ENCODE measurements around the gene DPP6.

DPP6 gene

GRCh38 chr7:154640266-154640865 lies 588.2 kb downstream of the DPP6 start:
- Histone ChIP-seq H3K27me3 (replicated peaks; ENCODE audit: control insufficient read depth, insufficient read depth, low read length) (no peaks in the 10 kb centered on the region), H3K36me3 (ENCODE audit: control insufficient read depth, insufficient read depth, low read length) (no peaks in the 10 kb centered on the region), H3K4me3 (replicated peaks; ENCODE audit: low read depth, low read length) (no peak overlapping the region)
- no peak for DNase-seq (ENCODE audit: extremely low read depth, insufficient read length)
- TF ChIP-seq, protein P1, sequence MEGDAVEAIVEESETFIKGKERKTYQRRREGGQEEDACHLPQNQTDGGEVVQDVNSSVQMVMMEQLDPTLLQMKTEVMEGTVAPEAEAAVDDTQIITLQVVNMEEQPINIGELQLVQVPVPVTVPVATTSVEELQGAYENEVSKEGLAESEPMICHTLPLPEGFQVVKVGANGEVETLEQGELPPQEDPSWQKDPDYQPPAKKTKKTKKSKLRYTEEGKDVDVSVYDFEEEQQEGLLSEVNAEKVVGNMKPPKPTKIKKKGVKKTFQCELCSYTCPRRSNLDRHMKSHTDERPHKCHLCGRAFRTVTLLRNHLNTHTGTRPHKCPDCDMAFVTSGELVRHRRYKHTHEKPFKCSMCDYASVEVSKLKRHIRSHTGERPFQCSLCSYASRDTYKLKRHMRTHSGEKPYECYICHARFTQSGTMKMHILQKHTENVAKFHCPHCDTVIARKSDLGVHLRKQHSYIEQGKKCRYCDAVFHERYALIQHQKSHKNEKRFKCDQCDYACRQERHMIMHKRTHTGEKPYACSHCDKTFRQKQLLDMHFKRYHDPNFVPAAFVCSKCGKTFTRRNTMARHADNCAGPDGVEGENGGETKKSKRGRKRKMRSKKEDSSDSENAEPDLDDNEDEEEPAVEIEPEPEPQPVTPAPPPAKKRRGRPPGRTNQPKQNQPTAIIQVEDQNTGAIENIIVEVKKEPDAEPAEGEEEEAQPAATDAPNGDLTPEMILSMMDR (IDR thresholded peaks at IDR 0.05; ENCODE audit: insufficient read depth, low read length, poor library complexity, severe bottlenecking), result no peak

GRCh38 chr7:154640917-154641316 lies 588.7 kb downstream of the DPP6 start:
- TF ChIP-seq, protein P1 (IDR thresholded peaks at IDR 0.05; ENCODE audit: insufficient read depth, low read length, poor library complexity, severe bottlenecking), result no peak
- no peaks in the 10 kb centered on the region for H3K36me3 ChIP-seq (ENCODE audit: control insufficient read depth, insufficient read depth, low read length)
- no peak for DNase-seq (ENCODE audit: extremely low read depth, insufficient read length)
- no peaks in the 10 kb centered on the region for H3K27me3 ChIP-seq (replicated peaks; ENCODE audit: control insufficient read depth, insufficient read depth, low read length)
- H3K4me3 ChIP-seq (replicated peaks; ENCODE audit: low read depth, low read length), result no peak overlapping the region

DNA sequence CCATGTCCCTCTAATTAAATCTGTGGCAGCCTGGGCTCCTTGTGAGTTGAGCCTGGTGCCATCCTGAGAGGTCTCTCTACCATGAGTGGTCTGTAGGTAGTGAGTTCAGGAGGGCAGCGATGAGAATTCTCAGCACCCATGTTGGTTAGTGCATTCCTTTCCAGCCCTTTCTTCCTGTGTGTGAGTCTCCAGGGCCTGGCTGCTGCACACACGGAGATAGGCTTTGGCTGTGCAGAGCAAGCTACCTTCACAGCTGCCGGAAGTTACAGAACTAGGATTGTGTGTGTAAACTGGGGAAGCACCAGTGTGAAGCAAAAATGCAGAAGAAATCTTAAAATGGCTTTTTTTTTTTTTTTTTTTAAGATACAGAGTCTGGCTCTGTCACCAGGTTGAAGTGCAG lies 592.2 kb downstream of the DPP6 start:
- Histone ChIP-seq H3K36me3 (ENCODE audit: control insufficient read depth, insufficient read depth, low read length) (no peaks in the 10 kb centered on the region), H3K27me3 (replicated peaks; ENCODE audit: control insufficient read depth, insufficient read depth, low read length) (no peaks in the 10 kb centered on the region), H3K4me3 (replicated peaks; ENCODE audit: low read depth, low read length) (no peak overlapping the region)
- TF ChIP-seq, protein P1 (IDR thresholded peaks at IDR 0.05; ENCODE audit: insufficient read depth, low read length, poor library complexity, severe bottlenecking), result no peak
- no peak for DNase-seq (ENCODE audit: extremely low read depth, insufficient read length)

GRCh38 chr7:154646126-154647013 lies 594.2 kb downstream of the DPP6 start:
- no peak for DNase-seq (ENCODE audit: extremely low read depth, insufficient read length)
- H3K4me3 ChIP-seq (replicated peaks; ENCODE audit: low read depth, low read length), result no peak overlapping the region
- H3K27me3 ChIP-seq (replicated peaks; ENCODE audit: control insufficient read depth, insufficient read depth, low read length), result no peaks in the 10 kb centered on the region
- TF ChIP-seq, protein P1 (IDR thresholded peaks at IDR 0.05; ENCODE audit: insufficient read depth, low read length, poor library complexity, severe bottlenecking), result no peak
- no peaks in the 10 kb centered on the region for H3K36me3 ChIP-seq (ENCODE audit: control insufficient read depth, insufficient read depth, low read length)

DNA sequence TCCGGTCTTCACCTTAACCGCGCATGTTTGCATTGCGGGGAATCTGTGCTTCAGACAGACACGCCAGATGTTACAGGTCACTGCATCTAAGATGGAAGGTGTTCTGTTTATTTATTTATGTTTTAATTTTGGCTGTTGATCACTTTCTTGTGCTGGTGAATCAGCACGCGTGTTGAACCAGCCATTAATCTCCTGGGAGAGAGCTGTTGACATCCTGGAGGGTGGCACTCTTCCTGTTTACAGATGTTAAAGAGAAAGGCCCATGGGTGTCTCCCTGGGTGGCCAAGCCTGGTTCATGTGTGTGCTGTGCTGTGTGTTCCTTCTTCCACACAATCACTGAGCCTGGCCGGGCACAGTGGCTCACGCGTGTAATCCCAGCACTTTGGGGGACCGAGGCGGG lies 595.4 kb downstream of the DPP6 start:
- DNase-seq (ENCODE audit: extremely low read depth, insufficient read length), result no peak
- H3K4me3 ChIP-seq (replicated peaks; ENCODE audit: low read depth, low read length), result no peak overlapping the region
- no peaks in the 10 kb centered on the region for H3K27me3 ChIP-seq (replicated peaks; ENCODE audit: control insufficient read depth, insufficient read depth, low read length)
- TF ChIP-seq, protein P1 (IDR thresholded peaks at IDR 0.05; ENCODE audit: insufficient read depth, low read length, poor library complexity, severe bottlenecking), result no peak
- no peaks in the 10 kb centered on the region for H3K36me3 ChIP-seq (ENCODE audit: control insufficient read depth, insufficient read depth, low read length)

Measured in GM06990 (cell line).